Measurements from ENCODE around the gene ACP7. TPM values are rescaled to one million over a fixed set of nuclear protein-coding genes. Genes with fewer than 3 reads are reported as not detected.

Gene ACP7
- total RNA-seq, 1 experiment from 2014 or later = 0.15 TPM

GRCh38 chr19:39148939-39149529 lies 64.9 kb downstream of the ACP7 start:
- Histone ChIP-seq H3K23ac (ENCODE audit: insufficient read length, low read depth, low read length) (no peak overlapping the region), H3K79me1 (ENCODE audit: insufficient read depth, low read depth, low read length, poor library complexity, severe bottlenecking) (no peaks in the 10 kb centered on the region), H4K20me1 (ENCODE audit: control insufficient read depth, insufficient read depth, insufficient read length) (peaks cover 2% of the 10 kb centered on the region), H2BK5ac (ENCODE audit: insufficient read length, low read length) (no peak overlapping the region), H2AFZ (ENCODE audit: low read length) (no peak overlapping the region), H4K91ac (ENCODE audit: insufficient read length, low read depth, low read length) (no peak overlapping the region), H3K79me2 (ENCODE audit: insufficient read depth, low read length) (peaks cover 2% of the 10 kb centered on the region; the same call in 1 of the 2 replicates), H2BK20ac (ENCODE audit: low read depth, low read length, poor library complexity, severe bottlenecking) (no peak overlapping the region), H3K4me2 (ENCODE audit: insufficient read depth, insufficient read length, low read length) (no peak overlapping the region), H4K8ac (replicated peaks; ENCODE audit: insufficient read length, low read depth, low read length) (no peak overlapping the region), H2BK15ac (ENCODE audit: low read depth, low read length) (no peak overlapping the region), H2BK12ac (ENCODE audit: insufficient read length, low read depth, low read length) (no peak overlapping the region), H3K4ac (ENCODE audit: low read depth, low read length) (no peak overlapping the region), H3K4me1 (ENCODE audit: insufficient read depth, low read length) (peaks cover 17% of the 10 kb centered on the region), H4K5ac (ENCODE audit: insufficient read length, low read depth, low read length) (no peak overlapping the region), H3K27me3 (ENCODE audit: insufficient read depth, low read length) (no peaks in the 10 kb centered on the region), H3T11ph (ENCODE audit: low read length) (no peak overlapping the region), H3K9me3 (ENCODE audit: control insufficient read depth, low read depth, low read length) (no peaks in the 10 kb centered on the region), H3K56ac (ENCODE audit: insufficient read length, low read depth, low read length) (no peak overlapping the region), H3K18ac (ENCODE audit: insufficient read length, low read depth, low read length) (no peak overlapping the region), H3K14ac (ENCODE audit: insufficient read depth, low read length) (no peak overlapping the region), H3K9ac (ENCODE audit: extremely low read depth, insufficient read length, low read length) (no peak overlapping the region), H3K27ac (ENCODE audit: insufficient read length, low read depth, low read length) (no peak overlapping the region), H2BK120ac (ENCODE audit: low read depth, low read length, poor library complexity, severe bottlenecking) (no peak overlapping the region), H2AK5ac (ENCODE audit: insufficient read length, low read length) (no peak overlapping the region), H3K23me2 (ENCODE audit: insufficient read length, low read depth, low read length, poor library complexity, severe bottlenecking) (no peaks in the 10 kb centered on the region)
- no CpG with 5 or more reads among the region's 10 CpGs for WGBS (ENCODE audit: extremely low coverage, insufficient read length, low lambda C conversion rate)
- peaks cover 7 to 9% of the 10 kb centered on the region in 2 experiments; a peak in 4 of 5 replicates for H3K9me3 Mint-ChIP-seq
- peaks cover 40 to 64% of the 10 kb centered on the region in 2 experiments for H3K4me1 Mint-ChIP-seq
- H3K36me3 Mint-ChIP-seq (ENCODE audit: insufficient read depth in 1 of 3, low read depth in 3 of 3) = peaks cover 8 to 13% (median 9%) of the 10 kb centered on the region in 3 experiments; a peak in 5 of 7 replicates
- DNase-seq = no peak
- TF ChIP-seq CTCF (conservative IDR thresholded peaks at IDR 0.05) = no peak
- H3K27ac Mint-ChIP-seq = no peak overlapping the region
- H3K4me3 Mint-ChIP-seq = no peak overlapping the region
- no peaks in the 10 kb centered on the region for H3K27me3 Mint-ChIP-seq (ENCODE audit: low read depth)

All from H9 (cell line).